Endothelial cell (in vitro differentiated cells): ENCODE results near the gene KSR2. TPM values are rescaled to one million over a fixed set of nuclear protein-coding genes. Genes with fewer than 3 reads are reported as not detected.

Source experiments
- DNase-seq: peaks from one replicate; pipeline ENCODE4 v3.0.0; 2021; ENCODE audit warnings: low spot score
- H3K27ac Mint-ChIP-seq: one replicate; pipeline ENCODE4 v1.8.0; 2021; ENCODE audit warnings: mixed read lengths, inconsistent platforms; ENCODE audit not compliant: unreplicated experiment
- H3K27me3 Mint-ChIP-seq: one replicate; pipeline ENCODE4 v1.8.0; 2021; ENCODE audit warnings: mild to moderate bottlenecking, moderate library complexity, mixed read lengths, inconsistent platforms; ENCODE audit not compliant: unreplicated experiment
- H3K36me3 Mint-ChIP-seq: one replicate; pipeline ENCODE4 v1.8.0; 2021; ENCODE audit warnings: mild to moderate bottlenecking, low read depth, mixed read lengths, inconsistent platforms; ENCODE audit not compliant: unreplicated experiment
- H3K4me1 Mint-ChIP-seq: one replicate; pipeline ENCODE4 v1.8.0; 2021; ENCODE audit warnings: mild to moderate bottlenecking, mixed read lengths, inconsistent platforms; ENCODE audit not compliant: unreplicated experiment
- H3K4me3 Mint-ChIP-seq: one replicate; pipeline ENCODE4 v1.8.0; 2021; ENCODE audit warnings: mild to moderate bottlenecking, mixed read lengths, inconsistent platforms; ENCODE audit not compliant: unreplicated experiment
- H3K9me3 Mint-ChIP-seq: one replicate; pipeline ENCODE4 v1.8.0; 2021; ENCODE audit warnings: mixed read lengths, inconsistent platforms; ENCODE audit not compliant: unreplicated experiment
- total RNA-seq: library from RNA; stranded (reverse); fragmentation: NEBNext Ultra II Directional; extraction: Animal tissue kit (Norgen Biotek cat#: 25700); gene quantifications from one replicate; pipeline ENCODE4 v1.2.1, GENCODE V29; 2021; ENCODE audit not compliant: unreplicated experiment
- TF ChIP-seq, protein P1 (sequence below): fragments of 200-600 bp; sonication (generic); IDR thresholded peaks from one replicate; pipeline ENCODE4 v1.5.0; 2021; ENCODE audit warnings: antibody characterized with exemption; ENCODE audit not compliant: unreplicated experiment

Gene KSR2
- total RNA-seq, 1 donor from 2014 or later = 0.05 TPM

DNA sequence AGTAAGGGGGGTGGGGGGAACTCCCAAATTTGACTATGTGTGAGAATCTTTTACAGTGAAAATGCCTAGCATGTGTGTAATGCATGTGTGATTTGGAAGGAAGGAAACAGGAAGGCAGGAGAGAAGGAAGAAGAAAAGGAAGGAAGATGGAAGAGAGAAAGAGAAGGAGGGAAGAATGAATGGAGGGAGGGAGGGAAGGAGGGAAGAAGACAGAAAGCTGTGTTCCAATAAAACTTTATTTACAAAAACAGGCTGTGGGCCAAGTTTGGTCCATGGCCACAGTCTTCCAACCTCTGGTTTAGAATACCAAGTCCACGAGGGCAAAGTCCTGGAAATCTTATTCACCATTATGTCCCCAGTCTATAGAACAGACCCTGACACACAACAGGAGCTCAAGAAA is 278.9 kb downstream of the KSR2 start:
- no peaks in the 10 kb centered on the region for H3K4me1 Mint-ChIP-seq
- TF ChIP-seq, protein P1, sequence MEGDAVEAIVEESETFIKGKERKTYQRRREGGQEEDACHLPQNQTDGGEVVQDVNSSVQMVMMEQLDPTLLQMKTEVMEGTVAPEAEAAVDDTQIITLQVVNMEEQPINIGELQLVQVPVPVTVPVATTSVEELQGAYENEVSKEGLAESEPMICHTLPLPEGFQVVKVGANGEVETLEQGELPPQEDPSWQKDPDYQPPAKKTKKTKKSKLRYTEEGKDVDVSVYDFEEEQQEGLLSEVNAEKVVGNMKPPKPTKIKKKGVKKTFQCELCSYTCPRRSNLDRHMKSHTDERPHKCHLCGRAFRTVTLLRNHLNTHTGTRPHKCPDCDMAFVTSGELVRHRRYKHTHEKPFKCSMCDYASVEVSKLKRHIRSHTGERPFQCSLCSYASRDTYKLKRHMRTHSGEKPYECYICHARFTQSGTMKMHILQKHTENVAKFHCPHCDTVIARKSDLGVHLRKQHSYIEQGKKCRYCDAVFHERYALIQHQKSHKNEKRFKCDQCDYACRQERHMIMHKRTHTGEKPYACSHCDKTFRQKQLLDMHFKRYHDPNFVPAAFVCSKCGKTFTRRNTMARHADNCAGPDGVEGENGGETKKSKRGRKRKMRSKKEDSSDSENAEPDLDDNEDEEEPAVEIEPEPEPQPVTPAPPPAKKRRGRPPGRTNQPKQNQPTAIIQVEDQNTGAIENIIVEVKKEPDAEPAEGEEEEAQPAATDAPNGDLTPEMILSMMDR = no peak
- no peaks in the 10 kb centered on the region for H3K27me3 Mint-ChIP-seq
- DNase-seq = no peak
- H3K36me3 Mint-ChIP-seq = no peaks in the 10 kb centered on the region
- H3K9me3 Mint-ChIP-seq = no peaks in the 10 kb centered on the region
- H3K27ac Mint-ChIP-seq = no peak overlapping the region
- no peak overlapping the region for H3K4me3 Mint-ChIP-seq

DNA sequence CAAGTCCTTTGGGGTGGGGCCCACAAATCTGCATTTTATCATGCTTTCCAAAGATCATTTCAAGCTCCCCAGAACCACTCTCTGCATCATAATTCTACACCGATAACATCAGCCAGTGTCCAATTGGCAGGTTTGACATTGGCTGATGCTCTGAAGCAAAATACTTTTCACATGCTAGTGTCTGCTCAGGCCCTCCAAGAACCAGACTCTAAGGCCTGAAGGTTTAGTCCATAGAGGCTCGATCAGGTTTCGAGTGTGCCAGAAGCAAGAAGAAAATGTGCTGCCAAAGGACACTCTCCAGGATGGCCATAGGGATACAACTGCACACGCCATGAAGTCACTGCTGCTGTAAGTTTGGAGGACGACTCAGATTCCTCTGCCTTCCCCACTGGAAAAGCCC is 280.3 kb downstream of the KSR2 start:
- Mint-ChIP-seq H3K27me3 (no peaks in the 10 kb centered on the region), H3K9me3 (no peaks in the 10 kb centered on the region), H3K27ac (no peak overlapping the region), H3K4me1 (no peaks in the 10 kb centered on the region), H3K4me3 (no peak overlapping the region), H3K36me3 (no peaks in the 10 kb centered on the region)
- TF ChIP-seq, protein P1 = no peak
- DNase-seq = no peak

DNA sequence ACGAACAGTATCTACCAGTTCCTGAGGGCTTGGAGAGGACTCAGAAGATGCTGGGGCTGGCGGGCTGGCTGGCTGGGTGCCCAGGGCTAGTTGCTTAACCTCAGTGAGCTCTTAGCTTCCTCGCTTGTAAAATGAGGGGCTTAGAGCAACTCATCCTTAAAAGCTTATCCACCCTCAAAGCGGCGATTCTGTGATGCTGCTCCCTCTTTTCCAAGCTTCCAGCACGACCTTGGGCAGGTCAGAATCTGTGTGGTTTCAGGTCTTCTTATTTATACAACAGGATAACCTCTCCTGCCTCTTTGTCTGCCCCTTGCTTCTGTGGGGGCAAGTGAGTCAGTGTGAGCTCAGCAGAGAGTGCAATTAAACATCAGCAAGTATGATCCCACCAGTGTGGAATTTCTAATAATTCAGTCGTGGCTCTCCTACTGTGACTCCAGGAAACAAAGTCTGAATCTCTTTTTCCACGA is 281.8 kb downstream of the KSR2 start:
- no peak for DNase-seq
- no peaks in the 10 kb centered on the region for H3K36me3 Mint-ChIP-seq
- TF ChIP-seq, protein P1 = no peak
- H3K27me3 Mint-ChIP-seq = no peaks in the 10 kb centered on the region
- H3K27ac Mint-ChIP-seq = no peak overlapping the region
- H3K4me3 Mint-ChIP-seq = no peak overlapping the region
- H3K9me3 Mint-ChIP-seq = no peaks in the 10 kb centered on the region
- no peaks in the 10 kb centered on the region for H3K4me1 Mint-ChIP-seq

DNA sequence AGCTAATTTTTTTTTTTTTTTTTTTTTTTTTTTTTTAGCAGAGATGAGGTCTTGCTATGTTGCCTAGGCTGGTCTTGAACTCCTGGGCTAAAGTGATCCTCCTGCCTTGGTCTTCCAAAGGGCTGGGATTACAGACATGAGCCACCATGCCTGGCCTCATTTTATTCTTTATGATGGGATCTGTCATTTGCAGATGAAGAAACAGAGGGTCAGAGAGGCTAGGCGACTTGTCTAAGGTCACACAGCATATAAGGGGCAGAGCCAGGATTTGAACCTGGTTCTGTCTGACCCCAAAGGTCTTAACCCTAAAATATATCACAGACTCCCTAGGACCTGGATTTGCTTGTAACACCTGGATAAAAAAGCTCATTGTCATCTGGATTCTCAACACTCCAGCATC is 282.6 kb downstream of the KSR2 start:
- H3K4me3 Mint-ChIP-seq = no peak overlapping the region
- no peaks in the 10 kb centered on the region for H3K36me3 Mint-ChIP-seq
- no peaks in the 10 kb centered on the region for H3K9me3 Mint-ChIP-seq
- H3K27me3 Mint-ChIP-seq = no peaks in the 10 kb centered on the region
- TF ChIP-seq, protein P1 = peak; percentile 0
- no peak overlapping the region for H3K27ac Mint-ChIP-seq
- DNase-seq = no peak
- no peaks in the 10 kb centered on the region for H3K4me1 Mint-ChIP-seq

DNA sequence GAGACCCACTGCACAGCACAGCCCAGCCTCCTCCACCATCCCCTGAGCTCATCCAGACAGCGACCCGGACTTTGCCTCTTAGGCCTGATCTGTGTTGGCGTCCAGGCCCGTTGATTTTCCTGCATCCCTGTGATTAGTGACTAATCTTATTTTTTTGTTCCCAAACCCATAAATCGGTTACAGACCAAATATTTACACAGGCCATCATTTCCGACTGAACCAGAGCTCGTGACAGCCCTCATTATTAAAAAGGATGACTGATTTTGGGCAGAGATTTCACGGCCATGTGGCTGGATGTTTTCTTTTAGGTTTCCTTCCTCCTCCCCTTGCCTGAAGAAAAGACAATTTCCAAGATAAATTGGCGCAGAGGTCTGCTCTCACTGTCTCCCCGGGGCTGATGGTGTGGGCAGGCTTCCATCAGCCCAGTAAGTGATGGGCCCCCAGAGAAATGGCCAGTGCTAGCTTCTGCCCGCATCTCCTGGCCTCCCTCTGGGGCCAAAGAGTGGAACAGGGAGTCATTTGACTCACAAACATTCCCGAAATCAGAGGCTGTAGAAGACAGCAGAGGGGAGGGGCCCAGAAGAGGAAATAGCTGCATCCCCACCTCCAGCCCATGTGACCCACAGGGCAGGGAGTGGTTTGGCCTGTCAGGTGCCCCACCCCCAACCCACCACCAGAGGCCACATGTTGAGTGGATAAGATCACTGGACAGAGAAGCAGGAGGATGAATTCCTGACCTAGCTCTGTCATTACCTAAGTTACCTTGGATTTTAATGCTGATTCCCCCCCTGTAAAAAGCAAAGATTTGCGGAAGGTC is 283.5 kb downstream of the KSR2 start:
- Mint-ChIP-seq H3K9me3 (no peaks in the 10 kb centered on the region), H3K27me3 (peaks cover 2% of the 10 kb centered on the region), H3K27ac (no peak overlapping the region), H3K4me3 (no peak overlapping the region), H3K4me1 (no peaks in the 10 kb centered on the region), H3K36me3 (no peaks in the 10 kb centered on the region)
- TF ChIP-seq, protein P1 = peak; percentile 25
- peak; percentile 32 for DNase-seq
